HCT116 (cell line): ENCODE data around the gene ZNF14. TPM values are rescaled to one million over a fixed set of nuclear protein-coding genes. Genes with fewer than 3 reads are reported as not detected.
A peak's percentile ranks its signal among the peaks of the same experiment; 100 is the strongest.

Experiments
- ATAC-seq: fragments of 200-7000 bp; cut with Tn5 transposase; 2 replicates; pipeline ENCODE4 v1.9.1; 2020; ENCODE audit warnings: mild to moderate bottlenecking, moderate library complexity
- BruUV-seq: library from RNA; stranded (reverse); fragments of 400-500 nt; replicated peaks from 2 replicates; lab custom pipeline; 2021; lab: Mats Ljungman, UMichigan
- CTCF ChIA-PET: fragments of 300-600 bp; sonication (Branson Sonifier 250); formaldehyde crosslinking; loops from one replicate; lab custom pipeline; 2021; ENCODE audit warnings: antibody characterized with exemption; lab: Charles Lee
- POLR2A ChIA-PET: fragments of 300-600, 350-600 bp; sonication (Branson Sonifier 250); formaldehyde crosslinking; loops from one replicate; lab custom pipeline; 2021; ENCODE audit warnings: antibody characterized with exemption; lab: Charles Lee
- RAD21 ChIA-PET, 2 experiments: fragments of 300-600 bp; sonication (Branson Sonifier 250); formaldehyde crosslinking; loops; one replicate each; lab custom pipeline; 2023; ENCODE audit warnings: low total read pairs in 2 of 2; ENCODE audit not compliant: uncharacterized antibody in 2 of 2, unreplicated experiment in 2 of 2, low non-redundant PET in 1 of 2; lab: Charles Lee
- DNase-seq: peaks from one replicate; pipeline ENCODE4 v3.0.0-alpha.2; 2010; ENCODE audit warnings: low read depth, low spot score
- H2AFZ ChIP-seq: fragments of 200-600 bp; shearing (Covaris generic), sonication (generic); 2 replicates; pipeline ENCODE4 v1.6.1; 2017; ENCODE audit warnings: low read depth, mixed run types, mixed read lengths, antibody characterized with exemption, low read length; ENCODE audit not compliant: poor library complexity, severe bottlenecking
- H3K27ac ChIP-seq: 2 replicates; pipeline ENCODE4 v1.5.1; 2012; ENCODE audit warnings: low read depth, low read length
- H3K27me3 ChIP-seq: fragments of 200-600 bp; sonication (generic); 2 replicates; pipeline ENCODE4 v1.6.1; 2016; ENCODE audit warnings: mixed run types, low read length, mixed read lengths; ENCODE audit not compliant: insufficient read depth
- H3K36me3 ChIP-seq, 2 experiments: fragments of 200-500 bp in 1 of 2; fragments of 200-600 bp in 1 of 2; sonication (Bioruptor generic) in 1 of 2; sonication (generic) in 1 of 2; 2 replicates each; pipeline versions ENCODE4 v1.5.1 to v1.6.1; 2014 to 2016; ENCODE audit warnings: low read length in 2 of 2, inconsistent platforms in 1 of 2, mixed read lengths in 1 of 2, mixed run types in 1 of 2; ENCODE audit not compliant: insufficient read depth in 2 of 2, control insufficient read depth in 1 of 2
- H3K4me1 ChIP-seq, 2 experiments: fragments of 200-600 bp in 1 of 2; sonication (generic) in 1 of 2; 2 replicates each; pipeline versions ENCODE4 v1.5.1 to v1.6.1; 2012 to 2017; ENCODE audit warnings: low read length in 2 of 2, inconsistent platforms in 1 of 2, mild to moderate bottlenecking in 1 of 2, mixed read lengths in 1 of 2, mixed run types in 1 of 2, moderate library complexity in 1 of 2; ENCODE audit not compliant: insufficient read depth in 2 of 2, control insufficient read depth in 1 of 2
- H3K4me2 ChIP-seq: fragments of 200-600 bp; sonication (generic); 2 replicates; pipeline ENCODE4 v1.6.1; 2017; ENCODE audit warnings: mixed run types, low read length, mixed read lengths
- H3K4me3 ChIP-seq, 2 experiments: fragments of 200-600 bp in 1 of 2; sonication (generic) in 1 of 2; replicated peaks in 1 of 2; 2 replicates each; pipeline ENCODE4 v1.5.1; 2011 to 2016; ENCODE audit warnings: low read length in 2 of 2, control low read depth in 1 of 2, low read depth in 1 of 2, mild to moderate bottlenecking in 1 of 2, mixed read lengths in 1 of 2, mixed run types in 1 of 2
- H3K79me2 ChIP-seq: fragments of 200-600 bp; sonication (generic); 2 replicates; pipeline ENCODE4 v1.6.1; 2017; ENCODE audit warnings: mild to moderate bottlenecking, mixed run types, low read length, moderate library complexity, mixed read lengths; ENCODE audit not compliant: insufficient read depth
- H3K9ac ChIP-seq: fragments of 200-600 bp; sonication (generic); 2 replicates; pipeline ENCODE4 v1.6.1; 2016; ENCODE audit warnings: low read length, mixed read lengths
- H3K9me2 ChIP-seq: fragments of 200-600 bp; sonication (generic), shearing (Covaris generic); 2 replicates; pipeline ENCODE4 v1.6.1; 2017; ENCODE audit warnings: mixed run types, mild to moderate bottlenecking, moderate library complexity; ENCODE audit not compliant: insufficient read depth
- H3K9me3 ChIP-seq, 2 experiments: fragments of 200-500 bp in 1 of 2; fragments of 200-600 bp in 1 of 2; sonication (Bioruptor generic) in 1 of 2; sonication (generic) in 1 of 2; 2 replicates each; pipeline ENCODE4 v1.6.1; 2014 to 2017; ENCODE audit warnings: low read length in 2 of 2, mixed read lengths in 2 of 2, inconsistent platforms in 1 of 2, low read depth in 1 of 2, mild to moderate bottlenecking in 1 of 2, mixed run types in 1 of 2, moderate library complexity in 1 of 2; ENCODE audit not compliant: control insufficient read depth in 1 of 2, insufficient read depth in 1 of 2
- H4K20me1 ChIP-seq: fragments of 200-600 bp; sonication (generic), shearing (Covaris generic); 2 replicates; pipeline ENCODE4 v1.6.1; 2017; ENCODE audit warnings: mixed run types, mild to moderate bottlenecking, moderate library complexity; ENCODE audit not compliant: insufficient read depth
- CBX3 ChIP-seq: IDR thresholded peaks from 2 replicates; pipeline ENCODE4 v1.6.1; 2012; ENCODE audit warnings: low read depth
- CEBPB ChIP-seq: IDR thresholded peaks from 2 replicates; pipeline ENCODE4 v1.6.1; 2012; ENCODE audit warnings: low read depth
- ELF1 ChIP-seq: IDR thresholded peaks from 2 replicates; pipeline ENCODE4 v1.6.1; 2012; ENCODE audit warnings: low read depth, borderline replicate concordance
- MAX ChIP-seq: IDR thresholded peaks from 2 replicates; pipeline ENCODE4 v1.6.1; 2012
- POLR2A ChIP-seq: IDR thresholded peaks from 2 replicates; pipeline ENCODE4 v1.7.0; 2011; ENCODE audit warnings: borderline replicate concordance; ENCODE audit not compliant: insufficient read depth, insufficient read length; ENCODE audit errors: extremely low read depth
- RAD21 ChIP-seq: IDR thresholded peaks from 2 replicates; pipeline ENCODE4 v1.6.1; 2012; ENCODE audit warnings: low read depth, mild to moderate bottlenecking
- SIN3A ChIP-seq: IDR thresholded peaks from 2 replicates; pipeline ENCODE4 v1.6.1; 2012; ENCODE audit warnings: low read depth
- SRF ChIP-seq: IDR thresholded peaks from 2 replicates; pipeline ENCODE4 v1.6.1; 2012; ENCODE audit warnings: low read depth
- ZBTB33 ChIP-seq: IDR thresholded peaks from 2 replicates; pipeline ENCODE4 v1.6.1; 2011; ENCODE audit warnings: mild to moderate bottlenecking, low read length, moderate library complexity; ENCODE audit not compliant: insufficient replicate concordance; ENCODE audit errors: extremely low read depth
- ZNF274 ChIP-seq: fragments of 200-500 bp; sonication (Bioruptor generic); IDR thresholded peaks from 2 replicates; pipeline ENCODE4 v1.6.1; 2014; ENCODE audit warnings: mild to moderate bottlenecking, low read depth, low read length, inconsistent platforms
- intact Hi-C: fragments of 100-400 bp; cut with micrococcal nuclease; formaldehyde crosslinking; loops from 2 replicates; pipeline ENCODE4 v1.10.0; 2022
- total RNA-seq: library from RNA; stranded (reverse); gene quantifications from one replicate; pipeline ENCODE4 v1.2.1, GENCODE V29; 2021; ENCODE audit not compliant: unreplicated experiment

Gene ZNF14
- total RNA-seq, 1 experiment from 2014 or later = 4.8 TPM

- TF ChIP-seq ZBTB33 (no peak), ZNF274 (no peak), SRF (no peak)
- TF ChIP-seq, all 23 proteins: peak for 9
Observed at GRCh38 chr19:19776206-19777008, 43.5 kb upstream of the ZNF14 start (continued).

GRCh38 chr19:19775891-19776205 lies 42.9 kb upstream of the ZNF14 start:
- CTCF ChIA-PET = interaction anchor here (1.3 kb wide), 1 partner anchor 222 kb away, joined by 3 read pairs; no protein-coding TSS in a partner anchor
- TF ChIP-seq SIN3A (0 out of 2 replicates have a peak, but pooled peaks have one; percentile 10), ELF1 (no peak), CEBPB (no peak), RAD21 (no peak), POLR2A (no peak), MAX (no peak), CBX3 (no peak)
- Histone ChIP-seq H3K9ac (peak overlapping the region; percentile 68), H3K9me3 (peaks cover 0 to 15% of the 10 kb centered on the region in 2 experiments; a peak in 2 of 4 replicates), H3K36me3 (peaks cover 0 to 3% of the 10 kb centered on the region in 2 experiments; a peak in 2 of 4 replicates), H3K4me1 (peaks cover 6 to 14% of the 10 kb centered on the region in 2 experiments; a peak in 2 of 4 replicates), H2AFZ (no peak overlapping the region), H3K27ac (peak overlapping the region; percentile 62), H3K27me3 (no peaks in the 10 kb centered on the region), H3K4me2 (peak overlapping the region; percentile 85), H4K20me1 (no peaks in the 10 kb centered on the region), H3K9me2 (no peaks in the 10 kb centered on the region), H3K79me2 (peaks cover 13% of the 10 kb centered on the region; the same call in 1 of the 2 replicates), H3K4me3 (peak overlapping the region; percentile 82 to 93)
- DNase-seq = no peak
- POLR2A ChIA-PET = interaction anchor here (1.1 to 1.6 kb wide), 4 partner anchors 9 to 43 kb away, joined by 3 to 8 read pairs (median 6); partner anchors contain the start of gene ZNF14
- peak; percentile 19 for ATAC-seq
- BruUV-seq = TSS peak; percentile 94
- RAD21 ChIA-PET = interaction anchor here in 1 of 2 experiments (1.0 kb wide), 1 partner anchor 43 kb away, joined by 3 read pairs; the partner anchor contains the start of gene ZNF14
- intact Hi-C loops = loop anchor here (1.0 to 10.0 kb wide), 4 partner anchors 43 to 231 kb away; partner anchors contain the start of genes ATP13A1, ZNF101 and ZNF14
